Upper lobe of right lung (tissue), 1 donor: ENCODE results near the gene SSC4D. TPM values are rescaled to one million over a fixed set of nuclear protein-coding genes. Genes with fewer than 3 reads are reported as not detected.
A peak's percentile ranks its signal among the peaks of the same experiment; 100 is the strongest.
"Not testable (repeated sequence)": the region's sequence is repeated elsewhere in the genome, so short reads cannot be mapped to it uniquely, and the experiment has no call there.

Source experiments
- ATAC-seq: fragments of 200-7000 bp; cut with Tn5 transposase; one replicate; pipeline ENCODE4 v1.9.1; 2020; ENCODE audit warnings: mild to moderate bottlenecking, moderate library complexity
- DNase-seq: peaks from one replicate; pipeline ENCODE4 v3.0.0-alpha.2; 2020
- H3K27ac ChIP-seq: fragments of 200-600 bp; one replicate; pipeline ENCODE4 v1.8.0; 2022
- H3K27me3 ChIP-seq: fragments of 200-600 bp; one replicate; pipeline ENCODE4 v1.8.0; 2022; ENCODE audit warnings: mild to moderate bottlenecking
- H3K36me3 ChIP-seq: fragments of 200-600 bp; one replicate; pipeline ENCODE4 v1.8.0; 2022
- H3K4me1 ChIP-seq: fragments of 200-600 bp; one replicate; pipeline ENCODE4 v1.8.0; 2022
- H3K4me3 ChIP-seq: fragments of 200-600 bp; one replicate; pipeline ENCODE4 v1.8.0; 2022; ENCODE audit warnings: mild to moderate bottlenecking
- H3K9me3 ChIP-seq: fragments of 200-600 bp; one replicate; pipeline ENCODE4 v1.8.0; 2022
- intact Hi-C: fragments of 100-400 bp; cut with DNase I; formaldehyde crosslinking; loops from one replicate; pipeline ENCODE4 v1.11.0; 2022
- total RNA-seq: library from RNA; stranded (reverse); fragmentation: NEBNext Ultra II Directional; extraction: Animal tissue kit (Norgen Biotek cat#: 25700); gene quantifications from one replicate; pipeline ENCODE4 v1.2.1, GENCODE V29; 2021
- TF ChIP-seq, protein P1 (sequence below): fragments of 200-600 bp; IDR thresholded peaks from one replicate; pipeline ENCODE4 v1.8.0; 2022; ENCODE audit warnings: antibody characterized with exemption
- donor health status: DM: no; HTN: yes; CAD: no; lungs with severe emphysema.

SSC4D gene
- total RNA-seq, 1 donor from 2014 or later = 1.1 TPM

DNA sequence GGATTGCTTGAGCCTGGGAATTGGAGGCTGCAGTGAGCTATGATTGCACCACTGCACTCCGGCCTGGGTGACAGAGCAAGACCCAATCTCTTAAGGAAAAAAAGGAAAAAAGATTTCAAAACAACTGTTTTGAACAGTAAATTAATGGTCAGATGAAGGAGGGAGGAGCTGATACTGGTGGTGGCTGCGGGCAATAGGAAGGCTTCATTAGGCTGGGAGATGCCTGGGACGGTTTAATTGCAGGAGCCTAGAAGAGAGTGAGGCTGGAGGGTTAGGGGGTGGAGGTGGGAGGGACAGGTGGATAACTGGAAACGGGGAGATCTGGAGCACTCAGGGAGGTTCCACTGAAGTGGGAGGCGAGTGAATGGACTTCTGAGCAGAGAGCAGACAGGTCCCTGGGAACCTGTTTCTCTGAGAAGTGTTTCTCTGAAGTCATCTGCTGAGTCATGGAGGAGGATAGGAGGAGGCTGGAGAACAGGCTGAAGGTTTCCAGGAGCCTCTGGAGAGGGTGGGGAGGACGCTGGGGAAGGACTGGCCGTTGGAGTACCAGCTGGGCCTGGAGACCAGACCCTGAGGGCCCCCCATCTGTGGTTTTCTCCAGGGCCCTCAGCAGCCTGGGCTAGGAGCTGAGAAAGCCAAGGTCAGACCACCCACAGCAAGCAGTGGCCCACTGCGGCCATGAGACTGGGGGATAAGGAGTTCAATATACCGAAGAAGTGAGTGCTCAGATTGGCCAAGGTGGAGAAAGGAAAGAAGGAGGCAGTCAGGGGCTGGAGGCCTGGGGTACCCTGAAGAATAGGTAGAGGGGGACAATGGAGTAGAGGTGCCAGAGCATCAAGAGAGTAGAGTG, 36.3 kb downstream of the SSC4D start:
- no peaks in the 10 kb centered on the region for H3K4me1 ChIP-seq
- H3K27ac ChIP-seq = no peak overlapping the region
- TF ChIP-seq, protein P1, sequence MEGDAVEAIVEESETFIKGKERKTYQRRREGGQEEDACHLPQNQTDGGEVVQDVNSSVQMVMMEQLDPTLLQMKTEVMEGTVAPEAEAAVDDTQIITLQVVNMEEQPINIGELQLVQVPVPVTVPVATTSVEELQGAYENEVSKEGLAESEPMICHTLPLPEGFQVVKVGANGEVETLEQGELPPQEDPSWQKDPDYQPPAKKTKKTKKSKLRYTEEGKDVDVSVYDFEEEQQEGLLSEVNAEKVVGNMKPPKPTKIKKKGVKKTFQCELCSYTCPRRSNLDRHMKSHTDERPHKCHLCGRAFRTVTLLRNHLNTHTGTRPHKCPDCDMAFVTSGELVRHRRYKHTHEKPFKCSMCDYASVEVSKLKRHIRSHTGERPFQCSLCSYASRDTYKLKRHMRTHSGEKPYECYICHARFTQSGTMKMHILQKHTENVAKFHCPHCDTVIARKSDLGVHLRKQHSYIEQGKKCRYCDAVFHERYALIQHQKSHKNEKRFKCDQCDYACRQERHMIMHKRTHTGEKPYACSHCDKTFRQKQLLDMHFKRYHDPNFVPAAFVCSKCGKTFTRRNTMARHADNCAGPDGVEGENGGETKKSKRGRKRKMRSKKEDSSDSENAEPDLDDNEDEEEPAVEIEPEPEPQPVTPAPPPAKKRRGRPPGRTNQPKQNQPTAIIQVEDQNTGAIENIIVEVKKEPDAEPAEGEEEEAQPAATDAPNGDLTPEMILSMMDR = no peak
- no peaks in the 10 kb centered on the region for H3K9me3 ChIP-seq
- DNase-seq = no peak
- ATAC-seq = peak; percentile 80
- no peaks in the 10 kb centered on the region for H3K27me3 ChIP-seq
- no peak overlapping the region for H3K4me3 ChIP-seq
- no peaks in the 10 kb centered on the region for H3K36me3 ChIP-seq
- intact Hi-C loops = no loop called here

DNA sequence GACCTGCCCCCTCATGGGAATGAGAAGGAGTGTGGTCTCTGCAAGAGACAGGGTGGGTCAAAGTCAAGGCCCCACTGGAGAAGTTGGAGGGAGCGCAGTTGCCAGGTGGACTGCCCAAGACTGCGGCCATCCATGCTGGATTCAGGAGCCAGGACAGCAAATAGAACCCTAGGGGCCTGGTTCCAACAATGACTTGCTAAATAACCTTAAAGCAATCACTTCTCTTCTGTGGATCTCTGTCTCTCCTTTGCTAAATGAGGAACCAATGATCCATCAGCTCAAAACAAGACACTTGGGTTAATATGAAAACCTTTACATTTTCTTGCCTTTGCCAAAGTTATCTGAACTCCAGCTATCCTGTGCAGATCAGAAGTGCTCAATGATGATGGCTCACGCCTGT, 38.1 kb downstream of the SSC4D start:
- H3K9me3 ChIP-seq = no peaks in the 10 kb centered on the region
- intact Hi-C loops = no loop called here
- no peaks in the 10 kb centered on the region for H3K27me3 ChIP-seq
- H3K27ac ChIP-seq = no peak overlapping the region
- H3K36me3 ChIP-seq = no peaks in the 10 kb centered on the region
- H3K4me3 ChIP-seq = no peak overlapping the region
- H3K4me1 ChIP-seq = no peaks in the 10 kb centered on the region
- DNase-seq (no peak), ATAC-seq (no peak)
- TF ChIP-seq, protein P1 = no peak

DNA sequence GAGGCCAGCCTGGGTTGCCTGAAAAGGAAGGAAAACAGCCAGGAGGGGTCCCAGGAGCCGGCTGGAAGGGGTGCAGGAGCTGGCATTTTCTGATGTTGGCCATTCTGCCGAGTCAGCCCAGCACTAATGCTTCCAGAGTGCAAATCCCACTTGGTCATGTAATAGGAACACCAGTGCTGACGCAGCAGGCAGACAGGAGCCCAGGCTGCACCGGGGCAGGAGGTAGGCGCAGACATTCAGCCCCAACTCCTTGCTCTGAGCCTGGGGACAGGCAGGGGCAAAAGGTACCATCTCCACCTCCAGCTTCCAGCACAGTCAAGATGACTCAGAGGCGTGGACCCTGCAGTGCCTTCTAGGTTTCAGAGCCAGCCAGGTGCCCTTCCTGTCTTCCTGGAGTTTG, 40.5 kb downstream of the SSC4D start:
- ATAC-seq = no peak
- H3K4me3 ChIP-seq = no peak overlapping the region
- no peaks in the 10 kb centered on the region for H3K9me3 ChIP-seq
- H3K4me1 ChIP-seq = peaks cover 12% of the 10 kb centered on the region
- TF ChIP-seq, protein P1 = no peak
- H3K27ac ChIP-seq = no peak overlapping the region
- H3K36me3 ChIP-seq = no peaks in the 10 kb centered on the region
- H3K27me3 ChIP-seq = no peaks in the 10 kb centered on the region
- intact Hi-C loops = no loop called here
- DNase-seq = no peak

DNA sequence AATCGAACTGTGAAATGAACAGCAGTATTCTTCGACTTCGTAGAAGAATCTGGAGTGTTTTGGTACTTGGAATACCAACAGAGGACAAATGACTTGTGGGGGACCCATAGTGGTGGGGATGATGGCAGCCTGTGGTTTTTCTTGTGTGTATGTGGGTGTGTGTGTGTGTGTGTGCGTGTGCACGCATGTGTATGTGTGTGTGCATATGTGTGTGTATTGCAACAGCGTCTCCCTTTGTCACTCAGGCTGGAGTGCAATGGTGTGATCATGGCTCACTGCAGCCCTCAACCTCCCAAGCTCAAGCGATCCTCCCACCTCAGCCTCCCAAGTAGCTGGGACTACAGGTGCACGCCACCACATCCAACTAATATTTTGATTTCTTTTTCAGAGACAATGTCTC, 41.3 kb downstream of the SSC4D start:
- no peak overlapping the region for H3K27ac ChIP-seq
- H3K36me3 ChIP-seq = no peaks in the 10 kb centered on the region
- TF ChIP-seq, protein P1 = no peak
- H3K4me1 ChIP-seq = peaks cover 15% of the 10 kb centered on the region
- no peaks in the 10 kb centered on the region for H3K9me3 ChIP-seq
- H3K4me3 ChIP-seq = no peak overlapping the region
- DNase-seq (no peak), ATAC-seq (no peak)
- intact Hi-C loops = no loop called here
- no peaks in the 10 kb centered on the region for H3K27me3 ChIP-seq

DNA sequence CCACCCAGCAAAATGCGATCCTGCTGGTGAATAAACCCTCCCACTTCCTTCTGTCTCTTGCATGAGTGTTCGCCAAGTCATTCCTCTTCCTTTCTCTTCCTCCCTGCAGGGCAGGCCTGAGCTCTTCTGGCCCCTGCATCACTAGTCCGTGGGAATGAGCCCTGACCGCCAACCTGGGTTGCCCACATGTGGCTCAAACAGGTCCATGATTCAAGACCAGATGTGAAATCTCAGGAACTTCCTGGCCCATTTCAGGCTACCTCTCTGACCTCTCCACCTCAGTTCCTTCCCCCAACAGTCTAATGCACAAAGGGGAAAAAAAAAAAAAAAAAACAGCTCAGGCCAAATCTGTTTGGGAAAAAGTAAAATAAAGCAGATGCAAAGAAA, 45.3 kb downstream of the SSC4D start:
- ATAC-seq = peak; percentile 4
- intact Hi-C loops = no loop called here

DNA sequence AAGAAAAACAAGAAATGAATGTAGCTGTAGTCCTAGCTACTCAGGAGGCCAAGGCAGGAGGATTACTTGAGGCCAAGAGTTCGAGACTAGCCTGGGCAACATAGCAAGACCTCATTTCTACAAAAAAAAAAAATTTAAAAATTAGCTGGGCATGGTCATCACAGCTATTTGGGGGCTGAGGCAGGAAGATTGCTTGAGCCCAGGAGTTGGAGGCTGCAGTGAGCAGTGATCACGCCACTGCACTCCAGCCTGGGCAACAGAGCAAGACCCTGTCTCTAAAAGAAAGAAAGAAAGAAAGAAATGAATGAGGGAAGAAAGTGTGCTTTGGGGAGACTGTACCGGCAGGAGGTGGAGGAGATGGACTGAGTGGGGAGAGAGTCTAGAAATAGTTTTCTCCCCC, 45.7 kb downstream of the SSC4D start:
- intact Hi-C loops = not testable (repeated sequence)

More for the DNA sequence above, 45.3 kb downstream of the SSC4D start:
- Histone ChIP-seq H3K4me3 (no peak overlapping the region), H3K27me3 (no peaks in the 10 kb centered on the region), H3K27ac (peak overlapping the region; percentile 83), H3K9me3 (no peaks in the 10 kb centered on the region), H3K4me1 (peaks cover 27% of the 10 kb centered on the region), H3K36me3 (no peaks in the 10 kb centered on the region)
- TF ChIP-seq, protein P1 = no peak
- DNase-seq = peak; percentile 66

More for the DNA sequence above, 45.7 kb downstream of the SSC4D start:
- ATAC-seq, DNase-seq, H3K27me3 ChIP-seq, H3K9me3 ChIP-seq, H3K36me3 ChIP-seq, H3K4me3 ChIP-seq: not testable (repeated sequence)
- H3K4me1 ChIP-seq = peaks cover 27% of the 10 kb centered on the region
- peak overlapping the region; percentile 83 for H3K27ac ChIP-seq
